Lower lobe of right lung (tissue), 2 donors: ENCODE measurements around the gene KIF25. TPM values are rescaled to one million over a fixed set of nuclear protein-coding genes. Genes with fewer than 3 reads are reported as not detected.

Source experiments
- ATAC-seq, 2 donors: fragments of 200-7000 bp; cut with Tn5 transposase; one replicate each; pipeline ENCODE4 v1.9.1; 2020 to 2022; ENCODE audit warnings: mild to moderate bottlenecking in 2 of 2, moderate library complexity in 2 of 2
- DNase-seq: peaks from one replicate; pipeline ENCODE4 v3.0.0-alpha.2; 2020
- H3K27ac ChIP-seq: fragments of 200-600 bp; one replicate; pipeline ENCODE4 v1.8.0; 2022
- H3K27me3 ChIP-seq: fragments of 200-600 bp; one replicate; pipeline ENCODE4 v1.8.0; 2022; ENCODE audit warnings: low read depth
- H3K36me3 ChIP-seq: fragments of 200-600 bp; one replicate; pipeline ENCODE4 v1.8.0; 2022; ENCODE audit warnings: mild to moderate bottlenecking
- H3K4me1 ChIP-seq: fragments of 200-600 bp; one replicate; pipeline ENCODE4 v1.8.0; 2022
- H3K4me3 ChIP-seq: fragments of 200-600 bp; one replicate; pipeline ENCODE4 v1.8.0; 2022; ENCODE audit warnings: mild to moderate bottlenecking
- H3K9me3 ChIP-seq: fragments of 200-600 bp; one replicate; pipeline ENCODE4 v1.8.0; 2022
- CTCF ChIP-seq: fragments of 200-600 bp; IDR thresholded peaks from one replicate; pipeline ENCODE4 v1.8.0; 2022; ENCODE audit warnings: antibody characterized with exemption, mild to moderate bottlenecking
- intact Hi-C: fragments of 100-400 bp; cut with DNase I; formaldehyde crosslinking; loops from one replicate; pipeline ENCODE4 v1.11.0; 2022
- total RNA-seq: library from RNA; stranded (reverse); fragmentation: NEBNext Ultra II Directional; extraction: Animal tissue kit (Norgen Biotek cat#: 25700); gene quantifications from one replicate; pipeline ENCODE4 v1.2.1, GENCODE V29; 2021
- donor health status: DM: no; HTN: yes; CAD: no; lungs with severe emphysema.

The KIF25 gene
- total RNA-seq, 1 donor from 2014 or later, result 0.56 TPM

GRCh38 chr6:167980911-167981580 is 16.4 kb upstream of the KIF25 start:
- no peak for TF ChIP-seq CTCF
- ATAC-seq (no peak), DNase-seq (no peak)
- H3K4me3 ChIP-seq, result no peak overlapping the region
- intact Hi-C loops, result no loop called here
- H3K4me1 ChIP-seq, result no peaks in the 10 kb centered on the region
- H3K27me3 ChIP-seq, result no peaks in the 10 kb centered on the region
- no peaks in the 10 kb centered on the region for H3K9me3 ChIP-seq
- no peak overlapping the region for H3K27ac ChIP-seq
- H3K36me3 ChIP-seq, result no peaks in the 10 kb centered on the region

- Histone ChIP-seq H3K4me3 (no peak overlapping the region), H3K4me1 (no peaks in the 10 kb centered on the region), H3K9me3 (no peaks in the 10 kb centered on the region), H3K27me3 (no peaks in the 10 kb centered on the region), H3K27ac (no peak overlapping the region), H3K36me3 (no peaks in the 10 kb centered on the region)
- TF ChIP-seq CTCF, result no peak
- no peak for ATAC-seq
- intact Hi-C loops, result no loop called here
- DNase-seq, result no peak
Observed at GRCh38 chr6:167981916-167982462, 15.5 kb upstream of the KIF25 start.

- H3K9me3 ChIP-seq, result no peaks in the 10 kb centered on the region
- no peaks in the 10 kb centered on the region for H3K4me1 ChIP-seq
- TF ChIP-seq CTCF, result no peak
- no peak overlapping the region for H3K4me3 ChIP-seq
- no peaks in the 10 kb centered on the region for H3K27me3 ChIP-seq
- no peaks in the 10 kb centered on the region for H3K36me3 ChIP-seq
- no peak for ATAC-seq
- intact Hi-C loops, result no loop called here
- DNase-seq, result no peak
- H3K27ac ChIP-seq, result no peak overlapping the region
Observed at GRCh38 chr6:167984144-167984719, 13.2 kb upstream of the KIF25 start.

- intact Hi-C loops, result no loop called here
- H3K4me3 ChIP-seq, result no peak overlapping the region
- TF ChIP-seq CTCF, result no peak
Observed at GRCh38 chr6:167984876-167985604, 12.4 kb upstream of the KIF25 start.

GRCh38 chr6:167985911-167986595 is 11.4 kb upstream of the KIF25 start:
- Histone ChIP-seq H3K4me3 (no peak overlapping the region), H3K36me3 (no peaks in the 10 kb centered on the region), H3K27me3 (no peaks in the 10 kb centered on the region), H3K27ac (no peak overlapping the region), H3K4me1 (no peaks in the 10 kb centered on the region), H3K9me3 (no peaks in the 10 kb centered on the region)
- intact Hi-C loops, result no loop called here
- no peak for TF ChIP-seq CTCF
- DNase-seq (no peak), ATAC-seq (no peak)

More at GRCh38 chr6:167984876-167985604, 12.4 kb upstream of the KIF25 start:
- no peak for ATAC-seq
- no peak overlapping the region for H3K27ac ChIP-seq
- H3K4me1 ChIP-seq, result no peaks in the 10 kb centered on the region
- no peaks in the 10 kb centered on the region for H3K27me3 ChIP-seq
- no peaks in the 10 kb centered on the region for H3K9me3 ChIP-seq
- no peak for DNase-seq
- H3K36me3 ChIP-seq, result no peaks in the 10 kb centered on the region
